ENCODE data around the gene TMEM232. TPM values are rescaled to one million over a fixed set of nuclear protein-coding genes. Genes with fewer than 3 reads are reported as not detected.
"Not testable (repeated sequence)": the region's sequence is repeated elsewhere in the genome, so short reads cannot be mapped to it uniquely, and the experiment has no call there.

The TMEM232 gene
- total RNA-seq, 1 donor from 2014 or later: 6.9 TPM

GRCh38 chr5:110703481-110703880 lies 23.0 kb downstream of the TMEM232 start:
- Mint-ChIP-seq H3K9me3 (no peaks in the 10 kb centered on the region), H3K27me3 (no peaks in the 10 kb centered on the region), H3K36me3 (no peaks in the 10 kb centered on the region), H3K4me3 (no peak overlapping the region), H3K4me1 (ENCODE audit: unreplicated experiment) (no peaks in the 10 kb centered on the region), H3K27ac (no peak overlapping the region)
- no peak for DNase-seq (ENCODE audit: extremely low spot score, unreplicated experiment)
- no peak for TF ChIP-seq CTCF (conservative IDR thresholded peaks at IDR 0.05)

- DNase-seq (ENCODE audit: extremely low spot score, unreplicated experiment): no peak
- TF ChIP-seq CTCF (conservative IDR thresholded peaks at IDR 0.05): no peak
- Mint-ChIP-seq H3K36me3 (no peaks in the 10 kb centered on the region), H3K4me1 (ENCODE audit: unreplicated experiment) (no peaks in the 10 kb centered on the region), H3K4me3 (no peak overlapping the region), H3K27me3 (no peaks in the 10 kb centered on the region), H3K9me3 (no peaks in the 10 kb centered on the region), H3K27ac (no peak overlapping the region)
These were observed 23.8 kb downstream of the TMEM232 start for GRCh38 chr5:110702704-110703103.

GRCh38 chr5:110702300-110702699 lies 24.2 kb downstream of the TMEM232 start:
- no peak for DNase-seq (ENCODE audit: extremely low spot score, unreplicated experiment)
- Mint-ChIP-seq H3K9me3 (no peaks in the 10 kb centered on the region), H3K27me3 (no peaks in the 10 kb centered on the region), H3K36me3 (no peaks in the 10 kb centered on the region), H3K4me1 (ENCODE audit: unreplicated experiment) (no peaks in the 10 kb centered on the region), H3K4me3 (no peak overlapping the region), H3K27ac (no peak overlapping the region)
- TF ChIP-seq CTCF (conservative IDR thresholded peaks at IDR 0.05): no peak

GRCh38 chr5:110692669-110693068 lies 33.8 kb downstream of the TMEM232 start:
- not testable (repeated sequence) for H3K4me3 Mint-ChIP-seq; H3K4me1 Mint-ChIP-seq (ENCODE audit: unreplicated experiment); H3K9me3 Mint-ChIP-seq; H3K27ac Mint-ChIP-seq; H3K36me3 Mint-ChIP-seq; H3K27me3 Mint-ChIP-seq; DNase-seq (ENCODE audit: extremely low spot score, unreplicated experiment)

- H3K4me1 Mint-ChIP-seq (ENCODE audit: unreplicated experiment); H3K27me3 Mint-ChIP-seq; DNase-seq (ENCODE audit: extremely low spot score, unreplicated experiment); H3K27ac Mint-ChIP-seq; H3K4me3 Mint-ChIP-seq; H3K9me3 Mint-ChIP-seq; H3K36me3 Mint-ChIP-seq: not testable (repeated sequence)
These were observed 35.9 kb downstream of the TMEM232 start for GRCh38 chr5:110690587-110690986.

- no peak for DNase-seq (ENCODE audit: extremely low spot score, unreplicated experiment)
- no peaks in the 10 kb centered on the region for H3K27me3 Mint-ChIP-seq
- TF ChIP-seq CTCF (conservative IDR thresholded peaks at IDR 0.05): no peak
- H3K27ac Mint-ChIP-seq: no peak overlapping the region
- no peaks in the 10 kb centered on the region for H3K4me1 Mint-ChIP-seq (ENCODE audit: unreplicated experiment)
- no peaks in the 10 kb centered on the region for H3K9me3 Mint-ChIP-seq
- no peak overlapping the region for H3K4me3 Mint-ChIP-seq
- no peaks in the 10 kb centered on the region for H3K36me3 Mint-ChIP-seq
These were observed 39.0 kb downstream of the TMEM232 start for GRCh38 chr5:110687485-110687884.

- no peak for DNase-seq (ENCODE audit: extremely low spot score, unreplicated experiment)
- TF ChIP-seq CTCF (conservative IDR thresholded peaks at IDR 0.05): no peak
- no peaks in the 10 kb centered on the region for H3K4me1 Mint-ChIP-seq (ENCODE audit: unreplicated experiment)
- no peaks in the 10 kb centered on the region for H3K9me3 Mint-ChIP-seq
- H3K27me3 Mint-ChIP-seq: no peaks in the 10 kb centered on the region
- H3K36me3 Mint-ChIP-seq: no peaks in the 10 kb centered on the region
- no peak overlapping the region for H3K4me3 Mint-ChIP-seq
- no peak overlapping the region for H3K27ac Mint-ChIP-seq
These were observed 40.2 kb downstream of the TMEM232 start for GRCh38 chr5:110686270-110686669.

Data from type B pancreatic cell (in vitro differentiated cells).